RWPE2 (cell line): ENCODE results near the gene ARL15.

Experiments used
- ATAC-seq: fragments of 200-7000 bp; cut with Tn5 transposase; 3 replicates; pipeline ENCODE4 v1.9.1; 2021; ENCODE audit warnings: low read depth
- DNase-seq: peaks from one replicate; pipeline ENCODE4 v3.0.0-alpha.2; 2020; ENCODE audit warnings: low spot score
- H3K27ac ChIP-seq: fragments of 450-650 bp; 2 replicates; pipeline ENCODE4 v1.5.1; 2017; ENCODE audit warnings: mild to moderate bottlenecking; ENCODE audit not compliant: poor library complexity, severe bottlenecking
- H3K27me3 ChIP-seq: fragments of 250-450 bp; sonication (Bioruptor Pico); 2 replicates; pipeline ENCODE4 v1.5.1; 2021; ENCODE audit warnings: mild to moderate bottlenecking, moderate library complexity; ENCODE audit not compliant: insufficient read depth, poor library complexity, severe bottlenecking
- H3K36me3 ChIP-seq: fragments of 250-450 bp; sonication (Bioruptor Pico); 2 replicates; pipeline ENCODE4 v1.5.1; 2020; ENCODE audit warnings: low read depth, mild to moderate bottlenecking, moderate library complexity
- H3K4me1 ChIP-seq: fragments of 250-450 bp; sonication (Bioruptor Pico); 2 replicates; pipeline ENCODE4 v1.5.1; 2021; ENCODE audit warnings: mild to moderate bottlenecking, moderate library complexity; ENCODE audit not compliant: insufficient read depth, poor library complexity, severe bottlenecking
- H3K4me3 ChIP-seq: fragments of 250-450 bp; sonication (Bioruptor Pico); 2 replicates; pipeline ENCODE4 v1.5.1; 2021; ENCODE audit warnings: mild to moderate bottlenecking, moderate library complexity; ENCODE audit not compliant: severe bottlenecking
- H3K9me3 ChIP-seq: fragments of 250-450 bp; sonication (Bioruptor Pico); 2 replicates; pipeline ENCODE4 v1.5.1; 2021; ENCODE audit warnings: mild to moderate bottlenecking, moderate library complexity; ENCODE audit not compliant: severe bottlenecking
- TF ChIP-seq, protein P1 (sequence below): fragments of 450-650 bp; IDR thresholded peaks from one replicate; pipeline ENCODE4 v1.5.1; 2017; ENCODE audit warnings: mild to moderate bottlenecking, moderate library complexity; ENCODE audit not compliant: poor library complexity, severe bottlenecking

ARL15 gene

DNA sequence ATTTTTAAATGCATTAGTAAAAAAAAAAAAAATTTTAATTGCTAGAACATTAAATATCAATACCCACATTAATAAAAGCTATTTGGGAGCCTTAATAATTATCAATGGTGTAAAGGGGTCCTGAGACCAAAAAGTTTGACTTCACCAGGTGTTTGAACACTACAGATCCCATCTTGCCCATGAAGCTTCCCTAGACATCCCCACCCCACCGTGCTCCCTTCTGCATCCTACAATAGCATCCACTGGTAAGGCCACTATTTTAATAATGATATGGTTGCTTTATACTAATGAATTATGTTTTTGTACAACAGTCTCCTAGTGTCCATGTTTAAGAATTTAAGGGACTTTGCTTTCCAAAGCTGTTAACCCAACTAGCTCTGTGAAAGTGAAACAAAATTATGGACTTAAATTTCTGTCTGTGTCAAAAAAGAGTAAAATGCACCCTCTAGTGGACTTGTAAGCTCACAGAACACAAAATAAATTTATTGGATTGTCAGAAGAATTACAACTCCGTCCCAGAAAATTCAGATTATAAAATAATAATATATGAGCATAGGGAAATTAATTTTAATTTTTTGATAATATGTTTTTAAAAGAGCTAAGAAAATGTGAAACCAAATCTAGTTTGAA, 76.0 kb downstream of the ARL15 start:
- DNase-seq (no peak), ATAC-seq (no peak)
- TF ChIP-seq, protein P1, sequence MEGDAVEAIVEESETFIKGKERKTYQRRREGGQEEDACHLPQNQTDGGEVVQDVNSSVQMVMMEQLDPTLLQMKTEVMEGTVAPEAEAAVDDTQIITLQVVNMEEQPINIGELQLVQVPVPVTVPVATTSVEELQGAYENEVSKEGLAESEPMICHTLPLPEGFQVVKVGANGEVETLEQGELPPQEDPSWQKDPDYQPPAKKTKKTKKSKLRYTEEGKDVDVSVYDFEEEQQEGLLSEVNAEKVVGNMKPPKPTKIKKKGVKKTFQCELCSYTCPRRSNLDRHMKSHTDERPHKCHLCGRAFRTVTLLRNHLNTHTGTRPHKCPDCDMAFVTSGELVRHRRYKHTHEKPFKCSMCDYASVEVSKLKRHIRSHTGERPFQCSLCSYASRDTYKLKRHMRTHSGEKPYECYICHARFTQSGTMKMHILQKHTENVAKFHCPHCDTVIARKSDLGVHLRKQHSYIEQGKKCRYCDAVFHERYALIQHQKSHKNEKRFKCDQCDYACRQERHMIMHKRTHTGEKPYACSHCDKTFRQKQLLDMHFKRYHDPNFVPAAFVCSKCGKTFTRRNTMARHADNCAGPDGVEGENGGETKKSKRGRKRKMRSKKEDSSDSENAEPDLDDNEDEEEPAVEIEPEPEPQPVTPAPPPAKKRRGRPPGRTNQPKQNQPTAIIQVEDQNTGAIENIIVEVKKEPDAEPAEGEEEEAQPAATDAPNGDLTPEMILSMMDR = peak; percentile 88
- H3K4me1 ChIP-seq = peaks cover 8% of the 10 kb centered on the region
- H3K27ac ChIP-seq = no peak overlapping the region
- H3K4me3 ChIP-seq = no peak overlapping the region
- no peaks in the 10 kb centered on the region for H3K27me3 ChIP-seq
- no peaks in the 10 kb centered on the region for H3K36me3 ChIP-seq
- H3K9me3 ChIP-seq = no peaks in the 10 kb centered on the region

- Histone ChIP-seq H3K36me3 (no peaks in the 10 kb centered on the region), H3K27ac (no peak overlapping the region), H3K27me3 (no peaks in the 10 kb centered on the region), H3K9me3 (no peaks in the 10 kb centered on the region), H3K4me3 (no peak overlapping the region), H3K4me1 (peaks cover 8% of the 10 kb centered on the region)
- DNase-seq (no peak), ATAC-seq (no peak)
- TF ChIP-seq, protein P1 = no peak
Measured at GRCh38 chr5:54230936-54231685, 79.3 kb downstream of the ARL15 start.

DNA sequence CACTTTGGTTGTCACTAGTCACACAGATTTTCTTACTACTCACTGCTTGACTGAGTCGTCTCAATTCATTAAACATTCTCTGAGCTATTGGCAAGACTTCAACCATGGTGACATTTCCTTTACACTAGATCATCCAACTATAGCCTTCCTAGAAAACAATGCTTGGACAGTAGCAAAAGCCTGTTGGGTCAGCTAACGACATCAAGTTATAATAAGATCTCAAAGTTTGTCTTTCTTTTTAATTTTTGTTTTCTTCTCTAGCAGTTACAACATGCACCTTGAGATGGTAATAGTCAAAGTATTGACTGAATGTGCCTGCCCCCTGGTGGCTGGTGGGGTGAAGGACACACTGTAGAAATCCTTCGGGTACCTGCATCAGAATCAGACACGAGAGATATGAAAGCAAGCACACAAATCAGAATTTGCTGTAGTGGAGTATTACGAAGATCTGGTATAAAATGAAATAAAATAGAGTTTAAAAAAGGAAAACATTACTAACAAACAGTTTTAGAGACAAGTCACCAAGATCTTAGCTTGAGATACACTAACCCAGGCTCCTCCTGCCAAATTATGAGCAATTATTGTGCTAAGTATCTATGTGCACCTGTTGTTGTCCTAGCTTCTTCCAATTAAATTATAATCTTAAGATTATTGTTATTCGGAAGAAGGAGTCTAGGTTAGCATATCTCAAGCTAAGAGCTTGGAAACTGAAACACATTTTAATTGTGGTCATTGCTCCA, 81.2 kb downstream of the ARL15 start:
- Histone ChIP-seq H3K36me3 (no peaks in the 10 kb centered on the region), H3K27ac (no peak overlapping the region), H3K27me3 (no peaks in the 10 kb centered on the region), H3K9me3 (no peaks in the 10 kb centered on the region), H3K4me1 (no peaks in the 10 kb centered on the region), H3K4me3 (no peak overlapping the region)
- DNase-seq (no peak), ATAC-seq (peak; percentile 73; the same call in 2 of the 3 replicates)
- TF ChIP-seq, protein P1 = peak; percentile 97

DNA sequence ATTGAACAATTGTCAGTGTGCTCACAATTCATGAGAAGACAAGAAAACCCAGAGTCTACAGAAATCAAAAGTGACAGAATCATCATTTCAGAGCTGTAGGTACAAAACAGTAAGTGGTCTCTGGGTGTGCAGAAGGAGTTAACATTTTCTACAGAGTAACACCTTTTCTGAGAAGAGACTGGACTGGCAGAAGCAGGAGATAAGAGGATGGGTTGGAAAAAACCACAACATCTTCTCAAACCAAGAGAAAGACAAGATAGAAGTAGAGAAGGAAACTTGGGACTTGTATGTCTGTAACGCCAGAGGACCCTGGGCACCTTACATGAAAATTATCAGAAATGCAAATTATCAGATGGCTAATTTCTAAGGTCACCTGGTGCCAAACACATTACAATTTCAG, 82.6 kb downstream of the ARL15 start:
- H3K27ac ChIP-seq = no peak overlapping the region
- H3K4me3 ChIP-seq = no peak overlapping the region
- ATAC-seq (no peak), DNase-seq (no peak)
- H3K36me3 ChIP-seq = no peaks in the 10 kb centered on the region
- TF ChIP-seq, protein P1 = no peak
- H3K27me3 ChIP-seq = no peaks in the 10 kb centered on the region
- no peaks in the 10 kb centered on the region for H3K4me1 ChIP-seq
- H3K9me3 ChIP-seq = no peaks in the 10 kb centered on the region
